HepG2 (cell line): ENCODE data around the gene ZC3H12A. TPM values are rescaled to one million over a fixed set of nuclear protein-coding genes. Genes with fewer than 3 reads are reported as not detected.

Experiments
- GLI4 ChIP-seq: sonication (generic); formaldehyde crosslinking; IDR thresholded peaks from 2 replicates; pipeline ENCODE4 v1.5.1; 2020; ENCODE audit warnings: missing genetic modification reagents, mild to moderate bottlenecking, moderate library complexity, borderline replicate concordance
- MYC ChIP-seq: sonication (generic); formaldehyde crosslinking; IDR thresholded peaks from 2 replicates; pipeline ENCODE4 v1.9.0; 2021; ENCODE audit warnings: missing genetic modification reagents, borderline replicate concordance
- MZF1 ChIP-seq: sonication (generic); formaldehyde crosslinking; IDR thresholded peaks from 2 replicates; pipeline ENCODE4 v1.8.1; 2023; ENCODE audit warnings: mild to moderate bottlenecking, missing genetic modification reagents, borderline replicate concordance
- RBFOX2 ChIP-seq: fragments of 200-400 bp; formaldehyde crosslinking; IDR thresholded peaks from 2 replicates; pipeline ENCODE4 v1.6.1; 2017; ENCODE audit warnings: low read depth, mild to moderate bottlenecking, low read length
- REPIN1 ChIP-seq: sonication (generic); formaldehyde crosslinking; IDR thresholded peaks from 2 replicates; pipeline ENCODE4 v1.8.0; 2022; ENCODE audit warnings: missing genetic modification reagents, low read depth, mild to moderate bottlenecking, borderline replicate concordance
- SAP130 ChIP-seq: IDR thresholded peaks from 2 replicates; pipeline ENCODE4 v1.6.1; 2016; ENCODE audit warnings: low read depth
- SMYD3 ChIP-seq: sonication (generic); formaldehyde crosslinking; IDR thresholded peaks from 2 replicates; pipeline ENCODE4 v1.8.1; 2023; ENCODE audit warnings: mild to moderate bottlenecking, missing genetic modification reagents
- SP5 ChIP-seq: IDR thresholded peaks from 2 replicates; pipeline ENCODE4 v1.6.1; 2016; ENCODE audit warnings: low read depth, borderline replicate concordance
- ZBTB20 ChIP-seq: sonication (generic); formaldehyde crosslinking; IDR thresholded peaks from 2 replicates; pipeline ENCODE4 v1.8.1; 2023; ENCODE audit warnings: missing genetic modification reagents, low read depth, mild to moderate bottlenecking, borderline replicate concordance
- ZNF253 ChIP-seq: sonication (generic); formaldehyde crosslinking; IDR thresholded peaks from 2 replicates; pipeline ENCODE4 v1.8.0; 2022; ENCODE audit warnings: mild to moderate bottlenecking, missing genetic modification reagents, borderline replicate concordance
- ZNF274 ChIP-seq: sonication (generic); formaldehyde crosslinking; IDR thresholded peaks from 2 replicates; pipeline ENCODE4 v1.5.1; 2020; ENCODE audit warnings: mild to moderate bottlenecking, missing genetic modification reagents
- ZNF547 ChIP-seq: sonication (generic); formaldehyde crosslinking; IDR thresholded peaks from 2 replicates; pipeline ENCODE4 v1.5.1; 2020; ENCODE audit warnings: mild to moderate bottlenecking, missing genetic modification reagents
- ZNF83 ChIP-seq: sonication (generic); formaldehyde crosslinking; IDR thresholded peaks from 2 replicates; pipeline ENCODE4 v1.4.0; 2020; ENCODE audit warnings: missing genetic modification reagents, mild to moderate bottlenecking, borderline replicate concordance
- polyA plus RNA-seq, 8 experiments: library from polyadenylated mRNA; depleted of rRNA in 3 of 8; stranded (reverse) in 7 of 8; unstranded in 1 of 8; fragments of >200 nt; fragmentation: Illumina TruSeq in 4 of 8; extraction: Trizol in 4 of 8; gene quantifications; 2 replicates each; pipeline versions ENCODE4 v1.2.1 to v1.2.3, GENCODE V29; 2011 to 2016; ENCODE audit warnings: low read depth in 4 of 8, missing spikeins in 1 of 8, mixed read lengths in 1 of 8; ENCODE audit not compliant: insufficient read depth in 1 of 8
- total RNA-seq, 5 experiments: library from RNA; depleted of rRNA; stranded (reverse); fragments of >200 nt; fragmentation: Illumina TruSeq; extraction: Trizol; gene quantifications; 2 replicates each; pipeline ENCODE4 v1.2.3, GENCODE V29; 2016; ENCODE audit warnings: low read depth in 1 of 5
- TF ChIP-seq, protein P1 (sequence below): sonication (generic); formaldehyde crosslinking; IDR thresholded peaks from 2 replicates; pipeline ENCODE4 v1.4.0; 2020; ENCODE audit warnings: low read depth, missing genetic modification reagents
- TF ChIP-seq, protein P2 (sequence below): sonication (generic); formaldehyde crosslinking; IDR thresholded peaks from 2 replicates; pipeline ENCODE4 v1.9.0; 2021; ENCODE audit warnings: missing genetic modification reagents, borderline replicate concordance

Gene ZC3H12A
- total and polyA plus RNA-seq, 2 of the 13 experiments (the other 11 are each of a cell fraction or from before 2014, with no cell fraction given), result 6.8 to 13.3 TPM

DNA sequence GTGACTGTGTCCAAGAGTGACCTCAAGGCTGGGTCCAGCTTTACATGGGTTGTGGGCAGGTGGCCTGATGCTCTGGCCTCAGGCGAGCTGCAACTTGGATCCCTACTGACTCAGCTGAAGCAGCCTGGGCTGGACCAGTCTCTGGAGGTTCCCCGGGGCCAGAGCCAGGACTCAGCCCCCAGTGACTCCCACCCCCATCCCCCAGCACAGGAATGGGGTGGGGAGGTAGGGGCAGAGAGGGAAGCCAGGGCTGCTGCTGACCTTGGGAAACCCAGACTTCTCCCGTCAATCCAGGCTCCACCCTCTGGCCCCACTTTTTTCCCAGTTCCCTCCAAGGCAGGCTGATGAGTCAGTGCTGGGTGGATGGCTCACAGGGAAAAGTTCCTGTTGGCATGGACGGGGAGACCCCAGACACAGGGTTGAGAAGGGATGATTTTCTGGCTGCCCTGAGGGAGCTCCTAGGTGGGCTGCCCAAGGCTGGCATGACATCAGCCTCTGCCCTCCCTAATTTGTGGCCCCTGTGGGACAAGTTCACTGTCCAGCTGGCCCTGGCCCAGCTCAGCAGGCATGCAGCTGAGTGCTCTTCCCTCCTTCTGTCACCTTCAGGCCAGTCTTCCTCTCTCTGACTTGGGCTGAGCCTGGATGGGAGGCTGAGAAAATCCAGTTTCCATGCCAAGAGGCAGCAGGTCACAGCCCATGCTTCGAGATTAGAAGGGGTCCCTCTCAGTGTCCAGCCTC, 2.2 kb downstream of the ZC3H12A start (continued):
- TF ChIP-seq, protein P1, sequence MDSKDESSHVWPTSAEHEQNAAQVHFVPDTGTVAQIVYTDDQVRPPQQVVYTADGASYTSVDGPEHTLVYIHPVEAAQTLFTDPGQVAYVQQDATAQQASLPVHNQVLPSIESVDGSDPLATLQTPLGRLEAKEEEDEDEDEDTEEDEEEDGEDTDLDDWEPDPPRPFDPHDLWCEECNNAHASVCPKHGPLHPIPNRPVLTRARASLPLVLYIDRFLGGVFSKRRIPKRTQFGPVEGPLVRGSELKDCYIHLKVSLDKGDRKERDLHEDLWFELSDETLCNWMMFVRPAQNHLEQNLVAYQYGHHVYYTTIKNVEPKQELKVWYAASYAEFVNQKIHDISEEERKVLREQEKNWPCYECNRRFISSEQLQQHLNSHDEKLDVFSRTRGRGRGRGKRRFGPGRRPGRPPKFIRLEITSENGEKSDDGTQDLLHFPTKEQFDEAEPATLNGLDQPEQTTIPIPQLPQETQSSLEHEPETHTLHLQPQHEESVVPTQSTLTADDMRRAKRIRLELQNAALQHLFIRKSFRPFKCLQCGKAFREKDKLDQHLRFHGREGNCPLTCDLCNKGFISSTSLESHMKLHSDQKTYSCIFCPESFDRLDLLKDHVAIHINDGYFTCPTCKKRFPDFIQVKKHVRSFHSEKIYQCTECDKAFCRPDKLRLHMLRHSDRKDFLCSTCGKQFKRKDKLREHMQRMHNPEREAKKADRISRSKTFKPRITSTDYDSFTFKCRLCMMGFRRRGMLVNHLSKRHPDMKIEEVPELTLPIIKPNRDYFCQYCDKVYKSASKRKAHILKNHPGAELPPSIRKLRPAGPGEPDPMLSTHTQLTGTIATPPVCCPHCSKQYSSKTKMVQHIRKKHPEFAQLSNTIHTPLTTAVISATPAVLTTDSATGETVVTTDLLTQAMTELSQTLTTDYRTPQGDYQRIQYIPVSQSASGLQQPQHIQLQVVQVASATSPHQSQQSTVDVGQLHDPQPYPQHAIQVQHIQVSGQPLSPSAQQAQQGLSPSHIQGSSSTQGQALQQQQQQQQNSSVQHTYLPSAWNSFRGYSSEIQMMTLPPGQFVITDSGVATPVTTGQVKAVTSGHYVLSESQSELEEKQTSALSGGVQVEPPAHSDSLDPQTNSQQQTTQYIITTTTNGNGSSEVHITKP (CRISPR knock-in tag), result no peak
- TF ChIP-seq SAP130 (CRISPR knock-in tag), result peak; percentile 82
- TF ChIP-seq ZNF274 (CRISPR knock-in tag), result peak; percentile 92; the same call in 1 of the 2 replicates
- TF ChIP-seq, protein P2, sequence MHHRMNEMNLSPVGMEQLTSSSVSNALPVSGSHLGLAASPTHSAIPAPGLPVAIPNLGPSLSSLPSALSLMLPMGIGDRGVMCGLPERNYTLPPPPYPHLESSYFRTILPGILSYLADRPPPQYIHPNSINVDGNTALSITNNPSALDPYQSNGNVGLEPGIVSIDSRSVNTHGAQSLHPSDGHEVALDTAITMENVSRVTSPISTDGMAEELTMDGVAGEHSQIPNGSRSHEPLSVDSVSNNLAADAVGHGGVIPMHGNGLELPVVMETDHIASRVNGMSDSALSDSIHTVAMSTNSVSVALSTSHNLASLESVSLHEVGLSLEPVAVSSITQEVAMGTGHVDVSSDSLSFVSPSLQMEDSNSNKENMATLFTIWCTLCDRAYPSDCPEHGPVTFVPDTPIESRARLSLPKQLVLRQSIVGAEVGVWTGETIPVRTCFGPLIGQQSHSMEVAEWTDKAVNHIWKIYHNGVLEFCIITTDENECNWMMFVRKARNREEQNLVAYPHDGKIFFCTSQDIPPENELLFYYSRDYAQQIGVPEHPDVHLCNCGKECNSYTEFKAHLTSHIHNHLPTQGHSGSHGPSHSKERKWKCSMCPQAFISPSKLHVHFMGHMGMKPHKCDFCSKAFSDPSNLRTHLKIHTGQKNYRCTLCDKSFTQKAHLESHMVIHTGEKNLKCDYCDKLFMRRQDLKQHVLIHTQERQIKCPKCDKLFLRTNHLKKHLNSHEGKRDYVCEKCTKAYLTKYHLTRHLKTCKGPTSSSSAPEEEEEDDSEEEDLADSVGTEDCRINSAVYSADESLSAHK (CRISPR knock-in tag), result no peak
- no peak for TF ChIP-seq REPIN1 (CRISPR knock-in tag)
- TF ChIP-seq MYC (CRISPR knock-in tag), result 0 out of 2 replicates have a peak, but pooled peaks have one; percentile 40
- TF ChIP-seq ZBTB20 (CRISPR knock-in tag), result no peak
- TF ChIP-seq SP5 (CRISPR knock-in tag), result 0 out of 2 replicates have a peak, but pooled peaks have one; percentile 19
- no peak for TF ChIP-seq MZF1 (CRISPR knock-in tag)
- no peak for TF ChIP-seq ZNF253
- peak; percentile 86; the same call in 1 of the 2 replicates for TF ChIP-seq ZNF547 (CRISPR knock-in tag)
- TF ChIP-seq SMYD3 (CRISPR knock-in tag), result 0 out of 2 replicates have a peak, but pooled peaks have one; percentile 24
- peak; percentile 85; the same call in 1 of the 2 replicates for TF ChIP-seq GLI4 (CRISPR knock-in tag)
- TF ChIP-seq RBFOX2, result 0 out of 2 replicates have a peak, but pooled peaks have one; percentile 29
- TF ChIP-seq ZNF83, result 0 out of 2 replicates have a peak, but pooled peaks have one; percentile 59
